GM12874 (cell line): ENCODE data around the gene TSPAN18.

Experiments used
- TF ChIP-seq, protein P1 (sequence below): IDR thresholded peaks from 2 replicates; pipeline ENCODE4 v1.5.1; 2011; ENCODE audit warnings: low read depth, mild to moderate bottlenecking, control low read depth, low read length, moderate library complexity; ENCODE audit not compliant: insufficient read depth

TSPAN18 gene

DNA sequence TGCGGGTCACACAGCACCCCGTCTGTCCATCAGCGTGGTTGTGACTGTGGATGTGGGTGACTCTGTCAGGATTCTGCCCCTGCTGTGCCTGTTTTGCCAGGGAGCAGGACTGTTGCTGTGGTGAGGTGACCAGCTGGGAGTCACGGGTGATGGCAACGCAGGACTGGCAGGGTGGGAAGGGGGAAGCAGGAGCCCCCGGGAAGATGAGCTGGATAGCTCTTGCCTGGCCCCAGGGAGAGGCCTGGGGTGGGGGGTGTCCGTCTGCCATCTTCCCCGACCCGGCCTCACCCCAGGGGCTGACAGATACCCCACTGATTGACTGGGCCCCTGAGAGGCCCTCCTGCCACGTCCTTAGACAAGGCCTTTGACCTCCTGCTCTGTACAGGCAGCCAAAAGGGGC lies 34.3 kb upstream of the TSPAN18 start:
- TF ChIP-seq, protein P1, sequence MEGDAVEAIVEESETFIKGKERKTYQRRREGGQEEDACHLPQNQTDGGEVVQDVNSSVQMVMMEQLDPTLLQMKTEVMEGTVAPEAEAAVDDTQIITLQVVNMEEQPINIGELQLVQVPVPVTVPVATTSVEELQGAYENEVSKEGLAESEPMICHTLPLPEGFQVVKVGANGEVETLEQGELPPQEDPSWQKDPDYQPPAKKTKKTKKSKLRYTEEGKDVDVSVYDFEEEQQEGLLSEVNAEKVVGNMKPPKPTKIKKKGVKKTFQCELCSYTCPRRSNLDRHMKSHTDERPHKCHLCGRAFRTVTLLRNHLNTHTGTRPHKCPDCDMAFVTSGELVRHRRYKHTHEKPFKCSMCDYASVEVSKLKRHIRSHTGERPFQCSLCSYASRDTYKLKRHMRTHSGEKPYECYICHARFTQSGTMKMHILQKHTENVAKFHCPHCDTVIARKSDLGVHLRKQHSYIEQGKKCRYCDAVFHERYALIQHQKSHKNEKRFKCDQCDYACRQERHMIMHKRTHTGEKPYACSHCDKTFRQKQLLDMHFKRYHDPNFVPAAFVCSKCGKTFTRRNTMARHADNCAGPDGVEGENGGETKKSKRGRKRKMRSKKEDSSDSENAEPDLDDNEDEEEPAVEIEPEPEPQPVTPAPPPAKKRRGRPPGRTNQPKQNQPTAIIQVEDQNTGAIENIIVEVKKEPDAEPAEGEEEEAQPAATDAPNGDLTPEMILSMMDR: no peak

DNA sequence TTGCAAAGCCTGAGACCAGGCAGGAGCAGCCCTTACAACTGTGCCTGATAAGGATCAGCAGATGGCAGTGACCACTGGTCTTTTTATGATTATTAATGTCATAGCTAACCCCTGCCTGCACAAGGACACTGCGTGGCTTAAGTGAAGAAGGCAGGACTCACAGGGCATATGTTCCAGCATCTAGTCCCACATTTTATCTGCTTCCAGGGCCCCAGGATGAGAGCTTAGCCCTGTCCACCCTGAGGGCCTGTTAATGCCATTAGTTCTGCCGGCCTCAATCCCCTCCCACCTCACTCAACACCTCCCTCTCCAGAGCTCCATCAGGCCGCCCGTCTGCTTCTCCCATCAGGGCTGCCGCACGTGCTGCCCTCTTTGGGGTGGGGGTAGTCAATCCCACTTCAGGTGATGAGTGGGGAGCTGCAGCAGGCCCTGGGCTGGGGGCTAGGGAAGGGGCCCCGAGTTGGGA lies 33.1 kb upstream of the TSPAN18 start:
- TF ChIP-seq, protein P1: no peak

DNA sequence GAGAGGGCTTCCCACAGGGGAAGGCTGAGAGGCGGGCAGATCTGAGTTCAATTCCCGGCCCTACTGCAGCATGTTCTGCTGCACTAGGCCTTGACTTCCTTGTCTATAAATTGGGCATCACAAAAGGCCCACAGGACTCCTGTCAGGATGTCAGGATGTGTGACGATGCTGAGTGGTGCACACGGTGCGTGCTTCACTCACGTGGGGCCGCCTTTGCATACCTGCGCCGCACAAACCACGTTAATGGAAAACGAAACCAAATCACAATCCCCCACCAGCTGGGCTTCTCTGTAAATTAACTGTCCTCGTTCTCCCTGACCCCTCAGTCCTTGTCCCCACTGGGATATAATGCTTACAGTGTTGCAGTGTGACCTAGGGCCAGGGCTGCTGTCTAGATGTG lies 32.3 kb upstream of the TSPAN18 start:
- TF ChIP-seq, protein P1: no peak

DNA sequence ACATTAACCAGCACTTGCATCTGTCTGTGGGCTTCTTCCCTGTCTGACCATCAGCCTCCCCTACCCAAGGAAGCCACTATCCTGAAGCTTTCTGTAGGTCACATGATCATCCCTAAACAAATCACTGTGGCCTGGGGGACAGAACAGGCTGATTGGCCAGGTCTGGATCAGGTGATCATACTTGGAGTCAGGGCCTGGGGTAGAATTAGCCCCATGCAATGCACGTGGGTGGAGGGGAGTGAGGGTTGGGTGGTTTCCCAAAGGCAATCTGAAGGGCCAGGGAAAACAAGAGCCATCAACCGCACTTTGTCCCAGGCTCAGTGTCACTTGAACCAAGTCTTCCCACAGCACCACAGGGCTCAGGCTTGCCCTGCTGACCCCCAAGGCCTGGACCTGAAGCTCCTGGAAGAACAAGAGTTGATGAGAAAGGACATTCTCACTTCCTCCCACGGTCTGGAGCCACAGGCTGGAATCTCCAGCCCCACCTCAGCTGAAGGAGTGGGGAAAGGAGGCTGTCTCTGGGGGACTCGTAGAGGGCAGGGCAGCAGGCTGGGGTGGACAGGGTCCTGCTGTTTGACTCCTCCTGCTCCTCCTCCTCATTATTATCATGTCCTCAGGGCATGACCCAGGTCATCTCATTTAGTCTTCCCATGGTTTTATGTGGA lies 31.5 kb upstream of the TSPAN18 start:
- TF ChIP-seq, protein P1: no peak

DNA sequence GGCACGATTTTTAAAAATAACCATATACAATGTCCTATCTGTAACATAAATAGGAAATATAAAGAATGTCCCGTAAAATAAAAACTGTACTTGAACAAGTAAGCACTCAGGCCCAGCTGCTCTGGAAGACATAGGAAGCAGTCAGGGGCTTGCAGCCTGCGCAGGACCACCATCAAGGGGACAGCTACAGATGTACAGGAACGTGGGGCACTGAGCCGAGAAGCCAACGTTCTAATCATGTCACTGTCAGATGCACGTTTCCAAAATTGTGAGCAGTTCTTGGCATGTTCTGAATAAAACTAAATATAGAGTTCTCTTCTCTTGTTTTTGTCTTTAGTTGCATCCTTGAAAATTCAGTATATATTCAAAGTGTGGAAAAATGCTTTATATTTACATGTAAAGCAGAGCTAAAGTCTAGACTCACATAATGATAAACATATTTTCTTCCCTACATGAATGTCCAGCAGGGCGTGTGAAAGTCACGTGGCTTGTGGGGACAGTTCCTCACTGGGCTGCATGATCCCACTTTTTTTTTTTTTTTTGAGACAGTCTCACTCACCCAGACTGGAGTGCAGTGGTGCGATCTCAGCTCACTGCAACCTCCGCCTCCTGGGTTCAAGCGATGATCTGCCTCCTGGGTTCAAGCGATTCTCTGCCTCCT lies 28.4 kb upstream of the TSPAN18 start:
- TF ChIP-seq, protein P1: no peak

DNA sequence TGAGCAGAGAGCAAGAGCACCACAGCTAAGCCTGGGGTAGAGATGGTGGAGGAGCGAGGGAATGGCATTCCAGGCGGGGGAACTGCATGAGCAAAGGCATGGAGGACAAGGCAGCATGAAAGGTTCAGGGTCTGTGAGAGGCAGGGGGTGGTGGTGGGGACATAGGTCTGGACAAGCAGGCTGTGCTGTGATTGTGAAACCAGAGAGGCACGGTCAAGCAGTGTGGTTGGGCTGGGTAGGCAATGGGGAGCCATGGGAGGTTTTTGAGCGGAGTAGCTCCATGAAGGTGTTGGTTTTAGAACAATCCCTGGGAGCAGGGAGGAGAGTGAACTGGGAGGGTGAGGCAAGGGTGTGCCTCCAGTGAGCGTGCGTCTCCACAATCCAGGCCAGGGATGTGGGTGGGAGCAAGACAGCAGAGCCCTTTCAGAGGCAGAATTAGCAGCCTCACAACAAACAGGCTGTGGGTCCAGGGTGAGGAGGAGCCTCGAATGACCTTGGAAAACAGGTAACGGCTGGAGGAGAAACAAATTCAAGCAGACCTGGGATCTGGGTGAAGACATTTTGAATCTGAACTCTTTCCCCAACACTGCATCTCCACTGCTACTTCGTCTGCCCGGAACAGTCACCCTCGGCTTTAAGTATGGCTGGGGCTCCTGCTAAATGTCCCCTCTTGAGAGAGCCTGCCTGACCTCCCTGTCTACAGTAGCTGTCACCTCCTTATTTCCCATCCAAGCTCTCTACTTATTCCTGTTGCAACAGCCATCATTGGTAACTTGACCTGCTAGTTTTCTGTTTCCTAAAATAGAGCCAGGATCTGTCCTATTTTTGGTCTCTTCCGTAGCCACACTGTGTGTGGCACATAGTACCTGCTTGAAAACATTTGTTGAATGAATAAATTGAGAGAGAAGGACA lies 27.0 kb upstream of the TSPAN18 start:
- TF ChIP-seq, protein P1: no peak

DNA sequence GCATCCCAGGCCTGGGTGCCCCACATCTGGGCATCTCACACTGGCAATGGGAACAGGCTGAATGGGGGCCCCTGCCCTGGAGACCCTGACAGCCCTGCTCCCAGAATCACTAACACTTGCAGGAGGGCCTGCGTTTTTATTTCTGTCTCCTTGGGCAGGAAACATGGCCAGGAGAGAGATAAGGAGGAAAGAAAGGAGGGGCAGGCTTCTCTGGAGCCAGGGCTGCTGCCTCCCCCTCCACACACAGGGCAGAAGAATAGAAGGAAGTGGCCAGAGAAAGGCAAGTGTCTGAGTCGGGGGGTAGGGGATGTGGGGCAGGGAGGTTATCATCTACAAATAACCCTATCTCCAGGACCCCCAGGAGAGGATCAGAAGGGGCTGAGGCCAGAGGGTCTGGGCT lies 25.5 kb upstream of the TSPAN18 start:
- TF ChIP-seq, protein P1: no peak
